Pancreas (tissue), 10 donors: ENCODE results near the gene CD70. TPM values are rescaled to one million over a fixed set of nuclear protein-coding genes. Genes with fewer than 3 reads are reported as not detected.
"Not testable (repeated sequence)": the region's sequence is repeated elsewhere in the genome, so short reads cannot be mapped to it uniquely, and the experiment has no call there.

Experiments
- ATAC-seq, 4 donors: fragments of 200-7000 bp; cut with Tn5 transposase; one replicate each; pipeline versions ENCODE4 v1.8.0 to v1.9.1; 2020; ENCODE audit warnings: mild to moderate bottlenecking in 4 of 4, moderate library complexity in 4 of 4
- DNase-seq, 6 donors: peaks; one replicate each; pipeline ENCODE4 v3.0.0-alpha.2; 2020
- FAIRE-seq: peaks from 2 replicates; lab custom pipeline; 2012; peaks lifted over from hg19 to GRCh38; lab: Jason Lieb, UNC
- H3K27ac ChIP-seq, 4 donors: fragments of 200-600 bp; sonication (generic); 1 replicate in 3 of 4; 2 replicates in 1 of 4; pipeline versions ENCODE4 v1.5.0 to v1.8.0; 2020
- H3K27me3 ChIP-seq, 4 donors: fragments of 200-600 bp; one replicate each; pipeline ENCODE4 v1.8.0; 2021
- H3K36me3 ChIP-seq, 3 donors: fragments of 200-600 bp; sonication (generic) in 1 of 3; one replicate each; pipeline versions ENCODE4 v1.5.0 to v1.8.0; 2020 to 2021
- H3K4me1 ChIP-seq, 3 donors: fragments of 200-600 bp; one replicate each; pipeline ENCODE4 v1.8.0; 2021
- H3K4me3 ChIP-seq, 4 donors: fragments of 200-600 bp; sonication (generic) in 2 of 4; one replicate each; pipeline versions ENCODE4 v1.5.0 to v1.8.0; 2020 to 2021
- H3K9me3 ChIP-seq, 4 donors: fragments of 200-600 bp; one replicate each; pipeline ENCODE4 v1.8.0; 2021
- WGBS, 2 donors: extraction: QIAGEN DNeasy Blood & Tissue Kit; methylation state at CpG; one replicate each; pipeline ENCODE4 v1.1.7; 2013; 5-methylcytosine and 5-hydroxymethylcytosine counted together
- intact Hi-C, 3 donors: fragments of 100-400 bp; cut with DNase I; formaldehyde crosslinking; loops; one replicate each; pipeline versions ENCODE4 v1.11.1 to v1.14.2; 2022
- polyA plus RNA-seq, 2 donors: library from polyadenylated mRNA; stranded (reverse); fragments of 200-250 nt; gene quantifications; one replicate each; pipeline ENCODE4 v1.2.3, GENCODE V29; 2013
- total RNA-seq, 6 donors: library from RNA; stranded (reverse); fragmentation: NEBNext Ultra II Directional in 4 of 6; extraction: Animal tissue kit (Norgen Biotek cat#: 25700) in 4 of 6; gene quantifications; one replicate each; pipeline versions ENCODE4 v1.2.1 to v1.2.4, GENCODE V29; 2021 to 2023
- TF ChIP-seq, protein P1 (sequence below), 4 donors: fragments of 200-600 bp; sonication (generic) in 3 of 4; IDR thresholded peaks; one replicate each; pipeline versions ENCODE4 v1.5.0 to v1.8.0; 2021; ENCODE audit warnings: antibody characterized with exemption in 4 of 4
- donor health status: healthy with polysubstance abuse.
- donor health status: DM: no; HTN: no; CAD: no; lungs with moderate emphysema.
- donor health status: DM: no; HTN: no; CAD: no.
- donor health status: control.
- donor health status: control.
- donor health status: Bipolar disorder and iron deficiency.
- donor health status: DM: yes; HTN: yes; CAD: no.
- donor health status: DM: no; HTN: no; CAD: no.
- donor health status: DM: no; HTN: no; CAD: no.
- donor health status: DM: yes; HTN: yes; CAD: no.

CD70 gene
- total and polyA plus RNA-seq, 8 donors = 0.16 TPM; not detected in 7

DNA sequence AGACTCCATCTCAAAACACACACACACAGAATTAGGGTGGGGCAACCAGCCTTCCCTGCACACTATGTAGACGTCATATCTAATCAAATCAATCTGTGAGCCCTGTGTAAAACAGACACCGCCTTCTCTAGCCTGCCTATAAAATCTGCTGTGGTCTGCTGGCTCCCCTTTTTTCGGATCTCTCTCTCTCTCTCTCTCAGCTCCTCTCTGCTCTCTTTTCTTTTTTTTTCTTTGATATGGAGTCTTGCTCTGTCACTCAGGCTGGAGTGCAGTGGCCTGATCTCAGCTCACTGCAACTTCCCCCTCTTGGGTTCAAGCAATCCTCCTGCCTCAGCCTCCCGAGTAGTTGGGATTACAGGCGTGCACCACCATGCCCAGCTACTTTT is 11.8 kb upstream of the CD70 start:
- Histone ChIP-seq H3K9me3 (no peaks in the 10 kb centered on the region), H3K4me1 (no peaks in the 10 kb centered on the region), H3K36me3 (no peaks in the 10 kb centered on the region), H3K27me3 (no peaks in the 10 kb centered on the region), H3K4me3 (no peak overlapping the region), H3K27ac (no peak overlapping the region)
- 60 to 67% methylated on average over 5 of the region's 5 CpGs for WGBS, 2 donors
- TF ChIP-seq, protein P1, sequence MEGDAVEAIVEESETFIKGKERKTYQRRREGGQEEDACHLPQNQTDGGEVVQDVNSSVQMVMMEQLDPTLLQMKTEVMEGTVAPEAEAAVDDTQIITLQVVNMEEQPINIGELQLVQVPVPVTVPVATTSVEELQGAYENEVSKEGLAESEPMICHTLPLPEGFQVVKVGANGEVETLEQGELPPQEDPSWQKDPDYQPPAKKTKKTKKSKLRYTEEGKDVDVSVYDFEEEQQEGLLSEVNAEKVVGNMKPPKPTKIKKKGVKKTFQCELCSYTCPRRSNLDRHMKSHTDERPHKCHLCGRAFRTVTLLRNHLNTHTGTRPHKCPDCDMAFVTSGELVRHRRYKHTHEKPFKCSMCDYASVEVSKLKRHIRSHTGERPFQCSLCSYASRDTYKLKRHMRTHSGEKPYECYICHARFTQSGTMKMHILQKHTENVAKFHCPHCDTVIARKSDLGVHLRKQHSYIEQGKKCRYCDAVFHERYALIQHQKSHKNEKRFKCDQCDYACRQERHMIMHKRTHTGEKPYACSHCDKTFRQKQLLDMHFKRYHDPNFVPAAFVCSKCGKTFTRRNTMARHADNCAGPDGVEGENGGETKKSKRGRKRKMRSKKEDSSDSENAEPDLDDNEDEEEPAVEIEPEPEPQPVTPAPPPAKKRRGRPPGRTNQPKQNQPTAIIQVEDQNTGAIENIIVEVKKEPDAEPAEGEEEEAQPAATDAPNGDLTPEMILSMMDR (IDR thresholded peaks at IDR 0.05) = no peak
- intact Hi-C loops = no loop called here
- ATAC-seq = no peak
- FAIRE-seq = no peak
- DNase-seq = no peak

DNA sequence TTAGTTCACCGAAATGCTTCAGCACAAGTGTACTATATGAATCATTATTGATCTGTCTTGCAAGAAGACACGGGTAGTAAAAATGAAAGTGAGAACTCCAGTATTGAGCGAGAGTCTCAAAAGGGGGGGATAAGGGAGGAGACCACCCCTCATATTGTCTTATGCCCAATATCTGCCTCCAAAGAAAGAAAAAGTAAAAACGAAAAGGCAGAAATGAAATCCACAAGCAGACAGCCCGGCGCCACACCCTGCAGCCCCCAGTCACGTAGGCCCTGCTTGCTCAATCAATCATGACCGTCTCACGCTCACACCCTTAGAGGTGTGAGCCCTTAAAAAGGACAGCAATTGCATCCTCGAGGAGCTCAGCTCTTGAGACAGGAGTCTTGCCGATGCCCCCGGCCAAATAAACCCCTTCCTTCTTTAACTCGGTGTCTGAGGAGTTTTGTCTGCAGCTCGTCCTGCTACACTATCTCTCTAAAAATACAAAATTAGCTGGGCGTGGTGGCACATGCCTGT is 10.6 kb upstream of the CD70 start:
- H3K36me3 ChIP-seq, H3K4me1 ChIP-seq, FAIRE-seq, H3K27ac ChIP-seq, ATAC-seq, H3K27me3 ChIP-seq, intact Hi-C loops, H3K9me3 ChIP-seq, H3K4me3 ChIP-seq, DNase-seq: not testable (repeated sequence)
- WGBS, 2 donors = 64 to 67% methylated on average over 15 of the region's 15 CpGs

DNA sequence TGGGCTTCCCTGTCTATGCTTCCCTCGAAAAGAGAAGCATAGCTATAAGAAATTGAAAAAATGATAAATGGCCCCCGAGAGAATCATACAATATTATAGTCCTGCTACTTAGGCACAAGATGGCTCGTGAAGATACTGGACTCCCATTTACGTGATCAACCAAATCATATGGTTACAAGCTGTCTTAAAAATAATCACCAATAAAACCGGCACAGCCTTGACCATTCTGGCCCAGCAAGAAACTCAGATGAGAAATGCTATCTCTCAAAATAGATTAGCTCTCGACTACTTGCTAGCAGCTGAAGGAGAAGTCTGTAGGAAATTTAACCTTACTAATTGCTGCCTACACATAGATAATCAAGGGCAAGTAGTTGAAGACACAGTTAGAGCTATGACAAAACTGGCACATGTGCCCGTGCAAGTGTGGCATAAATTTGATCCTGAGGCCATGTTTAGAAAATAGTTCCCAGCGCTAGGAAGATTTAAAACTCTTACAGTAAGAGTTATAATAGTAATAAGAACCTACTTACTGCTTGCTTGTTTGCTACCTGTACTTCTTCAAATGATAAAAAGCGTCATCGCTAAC is 10.1 kb upstream of the CD70 start:
- H3K36me3 ChIP-seq, H3K27ac ChIP-seq, intact Hi-C loops, FAIRE-seq, DNase-seq, H3K4me1 ChIP-seq, H3K9me3 ChIP-seq, H3K27me3 ChIP-seq, H3K4me3 ChIP-seq, ATAC-seq: not testable (repeated sequence)
- 70 to 73% methylated on average over 10 of the region's 10 CpGs for WGBS, 2 donors

DNA sequence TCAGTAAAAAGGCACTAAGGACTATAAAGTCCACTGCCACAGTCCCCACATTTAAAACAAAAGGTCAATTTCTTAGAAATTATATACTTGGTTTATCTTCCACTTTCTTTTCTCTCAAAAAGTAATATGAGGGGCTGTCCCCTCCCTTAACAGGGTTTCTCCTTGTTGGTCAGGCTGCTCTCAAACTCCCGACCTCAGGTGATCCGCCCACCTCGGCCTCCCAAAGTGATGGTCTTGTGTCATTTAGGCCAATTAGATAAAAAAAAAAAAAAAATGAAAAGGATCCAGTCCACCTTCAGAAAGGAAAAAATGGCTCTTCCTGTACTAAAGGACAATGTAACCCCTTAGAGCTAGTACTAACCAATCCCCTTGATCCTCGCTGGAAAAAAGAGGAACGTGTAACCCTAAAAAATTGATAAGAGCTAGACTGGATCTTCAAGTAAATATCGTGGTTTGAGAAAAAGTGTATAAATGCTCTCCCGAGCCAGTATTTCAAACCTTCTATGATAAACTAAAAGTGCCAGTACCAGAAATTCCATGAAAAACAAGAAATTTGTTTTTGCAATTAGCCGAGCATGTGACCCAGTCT is 9.0 kb upstream of the CD70 start:
- Histone ChIP-seq H3K9me3 (no peaks in the 10 kb centered on the region), H3K27ac (no peak overlapping the region), H3K36me3 (no peaks in the 10 kb centered on the region), H3K27me3 (no peaks in the 10 kb centered on the region), H3K4me3 (no peak overlapping the region), H3K4me1 (no peaks in the 10 kb centered on the region)
- TF ChIP-seq, protein P1 (IDR thresholded peaks at IDR 0.05) = no peak
- FAIRE-seq = no peak
- no peak for ATAC-seq
- WGBS, 2 donors = 56 to 70% methylated on average over 8 of the region's 8 CpGs
- intact Hi-C loops = no loop called here
- DNase-seq = no peak

DNA sequence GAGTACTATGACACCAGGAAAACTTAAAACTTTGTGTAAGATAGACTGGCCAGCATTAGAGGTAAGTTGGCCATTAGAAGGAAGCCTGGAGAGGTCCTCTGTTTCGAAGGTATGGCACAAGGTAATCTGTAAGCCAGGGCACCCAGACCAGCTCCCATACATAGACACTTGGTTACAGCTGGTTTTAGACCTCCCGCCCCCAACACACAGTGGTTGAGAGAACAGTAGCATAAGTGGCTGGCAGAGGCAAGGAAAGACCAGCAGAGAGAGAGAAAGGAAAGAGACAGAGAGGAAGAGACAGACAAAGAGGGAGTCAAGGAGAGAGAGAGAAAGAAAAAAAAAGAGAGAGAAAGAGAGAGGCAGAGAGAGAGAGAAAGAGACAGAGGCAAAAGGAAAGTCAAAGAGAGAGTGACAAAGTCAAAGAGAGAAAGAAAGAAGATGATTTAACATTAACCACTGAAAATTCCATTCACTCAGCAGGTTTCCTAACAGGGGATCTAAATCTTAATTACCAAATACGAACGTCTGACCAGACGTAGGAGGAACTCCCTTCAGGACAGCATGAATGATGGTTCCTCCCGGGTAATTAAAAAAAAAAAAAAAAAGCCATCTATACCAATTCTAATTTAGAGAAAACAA is 7.4 kb upstream of the CD70 start:
- ATAC-seq, DNase-seq, H3K27ac ChIP-seq, FAIRE-seq, H3K4me1 ChIP-seq, intact Hi-C loops, H3K27me3 ChIP-seq, H3K4me3 ChIP-seq, H3K9me3 ChIP-seq, H3K36me3 ChIP-seq: not testable (repeated sequence)
- 50 to 57% methylated on average over 6 of the region's 6 CpGs for WGBS, 2 donors

DNA sequence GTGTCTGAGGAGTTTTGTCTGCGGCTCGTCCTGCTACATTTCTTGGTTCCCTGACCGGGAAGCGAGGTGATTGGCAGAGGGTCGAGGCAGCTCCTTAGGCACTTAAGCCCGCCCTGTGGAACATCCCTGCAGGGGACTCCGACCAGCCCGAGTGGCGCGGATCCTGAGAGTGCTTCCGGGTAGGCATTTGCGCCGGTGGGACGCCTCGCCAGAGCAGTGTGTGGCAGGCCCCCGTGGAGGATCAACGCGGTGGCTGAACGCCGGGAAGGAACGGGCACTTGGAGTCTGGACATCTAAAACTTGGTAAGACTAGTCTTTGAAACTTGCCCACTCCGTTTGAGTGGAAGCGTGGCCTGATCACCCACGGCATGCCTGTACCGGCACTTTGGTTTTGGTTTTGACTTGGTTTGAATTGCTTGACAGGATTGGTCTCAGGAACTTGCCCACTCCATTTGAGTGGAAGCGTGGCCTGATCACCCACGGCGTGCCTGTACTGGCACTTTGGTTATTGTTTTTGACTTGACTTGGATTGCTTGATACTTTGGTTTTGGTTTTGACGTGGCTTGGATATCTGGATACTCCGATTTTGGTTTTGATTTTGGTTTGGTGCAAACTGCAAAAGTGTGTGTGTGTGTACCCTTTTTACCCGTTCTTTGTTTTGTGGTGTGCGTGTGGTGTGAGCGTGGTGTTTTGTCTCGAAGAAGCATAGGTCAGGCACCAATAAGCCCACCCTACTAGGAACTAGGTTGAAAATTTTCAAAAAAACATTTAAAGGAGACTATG is 6.7 kb upstream of the CD70 start:
- H3K4me3 ChIP-seq, H3K36me3 ChIP-seq, H3K27me3 ChIP-seq, H3K9me3 ChIP-seq, intact Hi-C loops, FAIRE-seq, H3K27ac ChIP-seq, DNase-seq, H3K4me1 ChIP-seq, ATAC-seq: not testable (repeated sequence)
- 83 to 90% methylated on average over 34 of the region's 34 CpGs for WGBS, 2 donors
